HepG2 (cell line): ENCODE results near the gene TSNAX. TPM values are rescaled to one million over a fixed set of nuclear protein-coding genes. Genes with fewer than 3 reads are reported as not detected.

Experiments used
- ATAC-seq: fragments of 200-7000 bp; cut with Tn5 transposase; 3 replicates; pipeline ENCODE4 v1.9.1; 2020; ENCODE audit warnings: mild to moderate bottlenecking, moderate library complexity
- BruUV-seq: library from RNA; stranded (reverse); fragments of 400-500 nt; replicated peaks from 2 replicates; lab custom pipeline; 2021; lab: Mats Ljungman, UMichigan
- CTCF ChIA-PET: fragments of 300-600 bp; formaldehyde crosslinking; extraction: SDS; loops from one replicate; lab custom pipeline; 2021; ENCODE audit warnings: low total read pairs, inconsistent platforms, low intra/inter-chr PET ratio; lab: Yijun Ruan, JAX
- POLR2A ChIA-PET: fragments of 350-600 bp; sonication (Branson Sonifier 250); formaldehyde crosslinking; loops from one replicate; lab custom pipeline; 2020; ENCODE audit warnings: antibody characterized with exemption, inconsistent platforms; lab: Yijun Ruan, JAX
- DNase-seq: peaks from one replicate; pipeline ENCODE4 v3.0.0-alpha.2; 2015; ENCODE audit warnings: low spot score
- FAIRE-seq: peaks from 3 replicates; lab custom pipeline; 2011; peaks lifted over from hg19 to GRCh38; lab: Jason Lieb, UNC
- H2AFZ ChIP-seq: one replicate; pipeline ENCODE4 v1.6.1; 2011; ENCODE audit warnings: low read length, inconsistent platforms
- H3K27ac ChIP-seq: fragments of 300-600 bp; 3 replicates; pipeline ENCODE4 v1.8.0; 2011; ENCODE audit warnings: mixed run types, mild to moderate bottlenecking, mixed read lengths, low read length, inconsistent platforms; ENCODE audit not compliant: insufficient read depth; ENCODE audit errors: extremely low read length
- H3K27me3 ChIP-seq, 2 experiments: fragments of 200-600 bp in 1 of 2; 2 replicates in 1 of 2; 3 replicates in 1 of 2; pipeline versions ENCODE4 v1.6.0 to v1.8.0; 2011; ENCODE audit warnings: low read length in 2 of 2, mild to moderate bottlenecking in 2 of 2, moderate library complexity in 2 of 2, inconsistent platforms in 1 of 2; ENCODE audit not compliant: insufficient read depth in 2 of 2, control insufficient read depth in 1 of 2
- H3K36me3 ChIP-seq, 2 experiments: fragments of 200-600 bp in 1 of 2; replicated peaks in 1 of 2; 2 replicates in 1 of 2; 3 replicates in 1 of 2; pipeline versions ENCODE4 v1.5.1 to v1.8.0; 2011; ENCODE audit warnings: low read length in 2 of 2, inconsistent platforms in 1 of 2; ENCODE audit not compliant: insufficient read depth in 2 of 2, control insufficient read depth in 1 of 2
- H3K4me1 ChIP-seq: 2 replicates; pipeline ENCODE4 v1.5.1; 2012; ENCODE audit warnings: low read length, inconsistent platforms; ENCODE audit not compliant: insufficient read depth
- H3K4me2 ChIP-seq: 2 replicates; pipeline ENCODE4 v1.6.0; 2011; ENCODE audit warnings: low read depth, low read length, inconsistent platforms
- H3K4me3 ChIP-seq, 3 experiments: fragments of 200-600 bp in 1 of 3; sonication (generic), shearing (Covaris generic) in 1 of 3; replicated peaks in 1 of 3; 2 replicates each; pipeline ENCODE4 v1.5.1; 2011 to 2016; ENCODE audit warnings: low read length in 3 of 3, inconsistent platforms in 2 of 3, low read depth in 2 of 3, mild to moderate bottlenecking in 2 of 3, control low read depth in 1 of 3, mixed read lengths in 1 of 3; ENCODE audit not compliant: insufficient read depth in 1 of 3
- H3K79me2 ChIP-seq: one replicate; pipeline ENCODE4 v1.6.1; 2011; ENCODE audit warnings: low read length, inconsistent platforms; ENCODE audit not compliant: insufficient read depth
- H3K9ac ChIP-seq: 2 replicates; pipeline ENCODE4 v1.6.0; 2011; ENCODE audit warnings: mild to moderate bottlenecking, low read depth, low read length, inconsistent platforms; ENCODE audit not compliant: insufficient read depth
- H3K9me3 ChIP-seq: 2 replicates; pipeline ENCODE4 v1.5.1; 2012; ENCODE audit warnings: mild to moderate bottlenecking, low read length
- H4K20me1 ChIP-seq: 2 replicates; pipeline ENCODE4 v1.6.0; 2011; ENCODE audit warnings: inconsistent platforms, mild to moderate bottlenecking, low read length, moderate library complexity; ENCODE audit not compliant: insufficient read depth
- MAFK ChIP-seq, 2 experiments: IDR thresholded peaks in 1 of 2; conservative IDR thresholded peaks in 1 of 2; 2 replicates each; pipeline ENCODE4 v1.6.1; 2011; ENCODE audit warnings: improper control_type of control experiment in 2 of 2, low read length in 2 of 2
- REPIN1 ChIP-seq: sonication (generic); formaldehyde crosslinking; IDR thresholded peaks from 2 replicates; pipeline ENCODE4 v1.8.0; 2022; ENCODE audit warnings: missing genetic modification reagents, low read depth, mild to moderate bottlenecking, borderline replicate concordance
- WGBS: methylation state at CpG from one replicate; pipeline ENCODE4 v1.1.6; 2017; ENCODE audit warnings: low lambda C conversion rate; 5-methylcytosine and 5-hydroxymethylcytosine counted together
- in situ Hi-C: cut with HindIII; loops from 2 replicates; pipeline ENCODE4 v1.10.0; 2017; ENCODE audit warnings: low pct_unique_long_range_greater_than_20kb; ENCODE audit not compliant: extremely low pct_ligation_motif_present
- intact Hi-C: fragments of 100-400 bp; cut with micrococcal nuclease; formaldehyde crosslinking; loops from one replicate; pipeline ENCODE4 v1.10.0; 2022; ENCODE audit not compliant: unreplicated experiment
- polyA plus RNA-seq, 8 experiments: library from polyadenylated mRNA; depleted of rRNA in 3 of 8; stranded (reverse) in 7 of 8; unstranded in 1 of 8; fragments of >200 nt; fragmentation: Illumina TruSeq in 4 of 8; extraction: Trizol in 4 of 8; gene quantifications; 2 replicates each; pipeline versions ENCODE4 v1.2.1 to v1.2.3, GENCODE V29; 2011 to 2016; ENCODE audit warnings: low read depth in 4 of 8, missing spikeins in 1 of 8, mixed read lengths in 1 of 8; ENCODE audit not compliant: insufficient read depth in 1 of 8
- total RNA-seq, 5 experiments: library from RNA; depleted of rRNA; stranded (reverse); fragments of >200 nt; fragmentation: Illumina TruSeq; extraction: Trizol; gene quantifications; 2 replicates each; pipeline ENCODE4 v1.2.3, GENCODE V29; 2016; ENCODE audit warnings: low read depth in 1 of 5
- TF ChIP-seq, protein P1 (sequence below): sonication (generic); formaldehyde crosslinking; IDR thresholded peaks from 2 replicates; pipeline ENCODE4 v1.8.0; 2022; ENCODE audit warnings: mild to moderate bottlenecking, missing genetic modification reagents, moderate library complexity
- TF ChIP-seq, protein P2 (sequence below): sonication (generic); formaldehyde crosslinking; IDR thresholded peaks from 2 replicates; pipeline ENCODE4 v1.4.0; 2020; ENCODE audit warnings: missing genetic modification reagents, borderline replicate concordance

Gene TSNAX
- total and polyA plus RNA-seq, 2 of the 13 experiments (the other 11 are each of a cell fraction or from before 2014, with no cell fraction given) = 13.2 to 46.2 TPM

DNA sequence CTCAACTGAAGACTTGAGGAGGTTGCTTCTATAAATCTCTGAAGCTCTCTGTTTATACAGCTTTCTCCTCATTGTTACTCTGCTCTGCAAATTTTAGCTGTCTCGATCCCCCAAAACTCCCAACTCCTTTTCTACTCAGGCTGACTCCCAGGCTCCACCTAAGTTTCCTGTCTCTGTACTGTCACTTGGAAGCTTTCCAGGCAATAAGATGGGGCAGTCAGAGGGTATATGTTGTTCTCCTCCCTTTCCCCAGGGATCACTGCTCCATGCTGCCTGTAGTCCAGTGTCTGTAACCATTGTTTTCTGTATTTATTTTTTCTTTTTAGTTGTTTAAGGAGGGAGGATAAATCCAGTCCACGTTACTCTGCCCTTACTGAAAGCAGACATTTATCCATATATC, 13.4 kb downstream of the TSNAX start (continued):
- TF ChIP-seq, protein P1, sequence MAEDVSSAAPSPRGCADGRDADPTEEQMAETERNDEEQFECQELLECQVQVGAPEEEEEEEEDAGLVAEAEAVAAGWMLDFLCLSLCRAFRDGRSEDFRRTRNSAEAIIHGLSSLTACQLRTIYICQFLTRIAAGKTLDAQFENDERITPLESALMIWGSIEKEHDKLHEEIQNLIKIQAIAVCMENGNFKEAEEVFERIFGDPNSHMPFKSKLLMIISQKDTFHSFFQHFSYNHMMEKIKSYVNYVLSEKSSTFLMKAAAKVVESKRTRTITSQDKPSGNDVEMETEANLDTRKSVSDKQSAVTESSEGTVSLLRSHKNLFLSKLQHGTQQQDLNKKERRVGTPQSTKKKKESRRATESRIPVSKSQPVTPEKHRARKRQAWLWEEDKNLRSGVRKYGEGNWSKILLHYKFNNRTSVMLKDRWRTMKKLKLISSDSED = no peak

DNA sequence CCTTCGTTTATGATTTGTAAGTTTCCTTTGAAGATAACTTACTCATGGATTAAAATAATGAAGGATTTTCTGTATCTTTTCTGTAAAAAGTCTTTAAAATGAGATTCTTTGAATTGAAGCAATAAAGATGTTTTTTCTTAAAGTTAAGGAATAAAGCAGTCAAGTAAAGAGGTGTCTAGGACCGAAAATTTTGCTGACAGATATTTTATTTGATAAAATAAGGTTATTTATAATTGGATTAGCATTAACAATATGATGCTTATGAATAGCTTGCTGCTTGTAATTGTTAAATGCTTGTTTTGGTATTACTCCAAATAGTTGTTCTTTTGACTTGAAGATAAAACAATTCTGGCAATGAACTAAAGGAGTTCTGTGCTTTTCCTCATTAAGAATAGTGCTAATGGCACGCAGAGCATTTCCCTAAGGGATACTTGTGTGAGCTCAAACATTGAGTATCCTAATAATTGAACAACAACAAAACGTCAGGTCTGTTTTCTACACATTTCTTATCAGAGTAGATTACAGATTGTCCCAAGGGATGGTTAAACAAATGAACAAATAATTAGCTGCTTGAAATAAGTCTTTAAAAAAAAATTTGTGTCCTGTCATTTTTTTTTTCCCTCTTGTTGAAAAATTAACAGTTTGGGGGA, 16.6 kb downstream of the TSNAX start:
- Histone ChIP-seq H3K9ac (no peak overlapping the region), H3K4me1 (no peaks in the 10 kb centered on the region), H3K79me2 (no peaks in the 10 kb centered on the region), H3K27me3 (no peaks in the 10 kb centered on the region; a peak in 1 of 5 replicates), H3K4me2 (no peak overlapping the region), H3K36me3 (peaks cover 3 to 31% of the 10 kb centered on the region in 2 experiments; a peak in 4 of 5 replicates), H4K20me1 (no peaks in the 10 kb centered on the region), H2AFZ (no peak overlapping the region), H3K9me3 (no peaks in the 10 kb centered on the region), H3K4me3 (no peak overlapping the region), H3K27ac (no peak overlapping the region)
- ChIA-PET POLR2A (no interaction called here), CTCF (no interaction called here)
- WGBS = 95% methylated on average over 4 of the region's 4 CpGs
- no peak for DNase-seq
- TF ChIP-seq REPIN1 (CRISPR knock-in tag) = no peak
- peak in 1 of 2 experiments; percentile 47; a peak in 2 of 4 replicates for TF ChIP-seq MAFK (conservative IDR thresholded peaks at IDR 0.05 in 1 of 2, IDR thresholded peaks at IDR 0.05 in 1 of 2; ENCODE audit: low read length in 2 of 2)
- ATAC-seq = no peak
- no peak for FAIRE-seq
- intact Hi-C loops (no loop called here), in situ Hi-C loops (no loop called here)
- no TSS peak for BruUV-seq

DNA sequence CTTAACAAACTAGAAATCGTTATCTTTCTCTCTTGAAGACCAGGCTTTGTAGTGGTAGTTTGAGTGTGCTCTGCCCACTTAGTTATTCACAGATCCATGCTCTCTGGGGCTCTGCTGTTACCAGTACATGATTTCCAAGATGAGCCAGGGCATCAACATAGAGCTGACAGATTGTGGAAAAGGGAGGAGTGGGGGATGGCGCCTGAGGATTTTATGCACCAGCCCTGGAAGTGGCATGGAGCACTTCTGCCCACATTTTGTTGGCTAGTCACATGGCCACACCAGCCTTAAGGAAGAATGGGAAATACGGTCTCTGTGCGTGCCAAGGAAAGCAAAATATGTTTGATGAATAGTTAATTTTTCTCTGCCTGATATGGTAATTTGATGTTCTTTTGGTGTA, 18.2 kb downstream of the TSNAX start:
- no peaks in the 10 kb centered on the region for H3K4me1 ChIP-seq
- ChIA-PET CTCF (no interaction called here), POLR2A (no interaction called here)
- no peak overlapping the region for H3K9ac ChIP-seq
- no peak overlapping the region for H3K4me3 ChIP-seq
- H3K36me3 ChIP-seq = peaks cover 4 to 30% of the 10 kb centered on the region in 2 experiments; a peak in 4 of 5 replicates
- H3K27me3 ChIP-seq = no peaks in the 10 kb centered on the region; a peak in 1 of 5 replicates
- TF ChIP-seq, protein P2, sequence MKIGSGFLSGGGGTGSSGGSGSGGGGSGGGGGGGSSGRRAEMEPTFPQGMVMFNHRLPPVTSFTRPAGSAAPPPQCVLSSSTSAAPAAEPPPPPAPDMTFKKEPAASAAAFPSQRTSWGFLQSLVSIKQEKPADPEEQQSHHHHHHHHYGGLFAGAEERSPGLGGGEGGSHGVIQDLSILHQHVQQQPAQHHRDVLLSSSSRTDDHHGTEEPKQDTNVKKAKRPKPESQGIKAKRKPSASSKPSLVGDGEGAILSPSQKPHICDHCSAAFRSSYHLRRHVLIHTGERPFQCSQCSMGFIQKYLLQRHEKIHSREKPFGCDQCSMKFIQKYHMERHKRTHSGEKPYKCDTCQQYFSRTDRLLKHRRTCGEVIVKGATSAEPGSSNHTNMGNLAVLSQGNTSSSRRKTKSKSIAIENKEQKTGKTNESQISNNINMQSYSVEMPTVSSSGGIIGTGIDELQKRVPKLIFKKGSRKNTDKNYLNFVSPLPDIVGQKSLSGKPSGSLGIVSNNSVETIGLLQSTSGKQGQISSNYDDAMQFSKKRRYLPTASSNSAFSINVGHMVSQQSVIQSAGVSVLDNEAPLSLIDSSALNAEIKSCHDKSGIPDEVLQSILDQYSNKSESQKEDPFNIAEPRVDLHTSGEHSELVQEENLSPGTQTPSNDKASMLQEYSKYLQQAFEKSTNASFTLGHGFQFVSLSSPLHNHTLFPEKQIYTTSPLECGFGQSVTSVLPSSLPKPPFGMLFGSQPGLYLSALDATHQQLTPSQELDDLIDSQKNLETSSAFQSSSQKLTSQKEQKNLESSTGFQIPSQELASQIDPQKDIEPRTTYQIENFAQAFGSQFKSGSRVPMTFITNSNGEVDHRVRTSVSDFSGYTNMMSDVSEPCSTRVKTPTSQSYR (CRISPR knock-in tag) = no peak
- no peak for ATAC-seq
- BruUV-seq = no TSS peak
- in situ Hi-C loops (no loop called here), intact Hi-C loops (no loop called here)
- no peak overlapping the region for H3K4me2 ChIP-seq
- no peak for DNase-seq
- WGBS = over 99% methylated on average over 4 of the region's 4 CpGs
- no peaks in the 10 kb centered on the region for H3K9me3 ChIP-seq
- H2AFZ ChIP-seq = no peak overlapping the region
- no peak for FAIRE-seq
- peaks cover 3% of the 10 kb centered on the region; the same call in 1 of the 2 replicates for H4K20me1 ChIP-seq
- no peak overlapping the region for H3K27ac ChIP-seq
- peaks cover 3% of the 10 kb centered on the region for H3K79me2 ChIP-seq
